NCI-H146 treated with DMSO at 0.1 percent for 48 hours (cell line): ENCODE data around the gene HMOX1.

Experiments used
- DNase-seq: peaks from one replicate; lab custom pipeline; 2025; ENCODE audit not compliant: unreplicated experiment; lab: John Stamatoyannopoulos, UW

The HMOX1 gene

GRCh38 chr22:35380537-35381423 is at the start of gene HMOX1:
HMOX1 (plus strand) TSS chr22:35381096; CDS start chr22:35381174, 78 bp downstream.
- peak; percentile 28 for DNase-seq

- no peak for DNase-seq
Measured at GRCh38 chr22:35332278-35332677, 48.6 kb upstream of the HMOX1 start.

- no peak for DNase-seq
Measured at GRCh38 chr22:35333220-35333619, 47.7 kb upstream of the HMOX1 start.

- DNase-seq: no peak
Measured at GRCh38 chr22:35334004-35334403, 46.9 kb upstream of the HMOX1 start.

GRCh38 chr22:35335468-35335867 is 45.4 kb upstream of the HMOX1 start:
- DNase-seq: no peak

- no peak for DNase-seq
Measured at GRCh38 chr22:35335936-35336781, 44.7 kb upstream of the HMOX1 start.

GRCh38 chr22:35337932-35338331 is 43.0 kb upstream of the HMOX1 start:
- DNase-seq: no peak

GRCh38 chr22:35341090-35341874 is 39.6 kb upstream of the HMOX1 start:
- no peak for DNase-seq

- no peak for DNase-seq
Measured at GRCh38 chr22:35342390-35342789, 38.5 kb upstream of the HMOX1 start.

- no peak for DNase-seq
Measured at GRCh38 chr22:35343664-35344550, 37.0 kb upstream of the HMOX1 start.

- DNase-seq: no peak
Measured at GRCh38 chr22:35344956-35345690, 35.8 kb upstream of the HMOX1 start.

- DNase-seq: no peak
Measured at GRCh38 chr22:35345808-35346505, 34.9 kb upstream of the HMOX1 start.

GRCh38 chr22:35346596-35347220 is 34.2 kb upstream of the HMOX1 start:
- DNase-seq: no peak

GRCh38 chr22:35347462-35347861 is 33.4 kb upstream of the HMOX1 start:
- DNase-seq: no peak

GRCh38 chr22:35348026-35348590 is 32.8 kb upstream of the HMOX1 start:
- DNase-seq: no peak

- DNase-seq: no peak
Measured at GRCh38 chr22:35348703-35349102, 32.2 kb upstream of the HMOX1 start.

- DNase-seq: no peak
Measured at GRCh38 chr22:35349368-35349703, 31.6 kb upstream of the HMOX1 start.
